Activated naive CD4-positive, alpha-beta T cell treated with anti-CD3 and anti-CD28 coated beads, Interleukin-2, amount 10 ng/mL, durations not matched to agents 7 days and 5 days (primary cell): ENCODE results near the gene RPS24.
A peak's percentile ranks its signal among the peaks of the same experiment; 100 is the strongest.
"Not testable (repeated sequence)": the region's sequence is repeated elsewhere in the genome, so short reads cannot be mapped to it uniquely, and the experiment has no call there.

ENCODE experiments used
- CTCF ChIA-PET: fragments of 350-600 bp; sonication (Branson Sonifier 250); formaldehyde crosslinking; loops from one replicate; lab custom pipeline; 2021; ENCODE audit warnings: antibody characterized with exemption; lab: Charles Lee
- DNase-seq: peaks from one replicate; pipeline ENCODE4 v3.0.0-alpha.2; 2020
- H3K27ac Mint-ChIP-seq: one replicate; pipeline ENCODE4 v1.8.0; 2021; ENCODE audit warnings: mild to moderate bottlenecking, moderate library complexity, mixed read lengths
- H3K27me3 Mint-ChIP-seq: one replicate; pipeline ENCODE4 v1.8.0; 2021; ENCODE audit warnings: mild to moderate bottlenecking, mixed read lengths
- H3K36me3 Mint-ChIP-seq: one replicate; pipeline ENCODE4 v1.8.0; 2021; ENCODE audit warnings: mixed read lengths
- H3K4me1 Mint-ChIP-seq: one replicate; pipeline ENCODE4 v1.8.0; 2021; ENCODE audit warnings: mixed read lengths
- H3K4me3 Mint-ChIP-seq: one replicate; pipeline ENCODE4 v1.8.0; 2021; ENCODE audit warnings: mild to moderate bottlenecking, moderate library complexity, mixed read lengths
- H3K9me3 Mint-ChIP-seq: one replicate; pipeline ENCODE4 v1.8.0; 2021; ENCODE audit warnings: mixed read lengths

Gene RPS24

GRCh38 chr10:78047314-78047891 is 13.7 kb downstream of the RPS24 start:
- H3K4me3 Mint-ChIP-seq, result no peak overlapping the region
- H3K36me3 Mint-ChIP-seq, result peaks cover 3% of the 10 kb centered on the region
- CTCF ChIA-PET, result interaction anchor here (0.6 to 5.7 kb wide), 19 partner anchors 8 to 1157 kb away, joined by 3 to 62 read pairs (median 4); no protein-coding TSS in a partner anchor
- H3K27ac Mint-ChIP-seq, result no peak overlapping the region
- no peaks in the 10 kb centered on the region for H3K27me3 Mint-ChIP-seq
- H3K4me1 Mint-ChIP-seq, result peaks cover 17% of the 10 kb centered on the region
- peak; percentile 90 for DNase-seq
- H3K9me3 Mint-ChIP-seq, result no peaks in the 10 kb centered on the region

- no peaks in the 10 kb centered on the region for H3K9me3 Mint-ChIP-seq
- H3K27me3 Mint-ChIP-seq, result no peaks in the 10 kb centered on the region
- peaks cover 8% of the 10 kb centered on the region for H3K4me1 Mint-ChIP-seq
- H3K27ac Mint-ChIP-seq, result no peak overlapping the region
- H3K36me3 Mint-ChIP-seq, result no peaks in the 10 kb centered on the region
- CTCF ChIA-PET, result interaction anchor here (0.9 to 5.7 kb wide), 3 partner anchors 9 to 1146 kb away, joined by 3 to 62 read pairs (median 33); no protein-coding TSS in a partner anchor
- H3K4me3 Mint-ChIP-seq, result no peak overlapping the region
- no peak for DNase-seq
Observed at GRCh38 chr10:78049851-78050250, 16.2 kb downstream of the RPS24 start.

- CTCF ChIA-PET, result no interaction called here
- H3K36me3 Mint-ChIP-seq, result no peaks in the 10 kb centered on the region
- no peaks in the 10 kb centered on the region for H3K9me3 Mint-ChIP-seq
- no peaks in the 10 kb centered on the region for H3K4me1 Mint-ChIP-seq
- no peak overlapping the region for H3K27ac Mint-ChIP-seq
- DNase-seq, result no peak
- no peak overlapping the region for H3K4me3 Mint-ChIP-seq
- H3K27me3 Mint-ChIP-seq, result no peaks in the 10 kb centered on the region
Observed at GRCh38 chr10:78053211-78053868, 19.7 kb downstream of the RPS24 start.

- peaks cover 18% of the 10 kb centered on the region for H3K4me1 Mint-ChIP-seq
- no peak for DNase-seq
- H3K27ac Mint-ChIP-seq, result no peak overlapping the region
- CTCF ChIA-PET, result interaction anchor here (1.8 kb wide), 1 partner anchor 12 kb away, joined by 6 read pairs; no protein-coding TSS in a partner anchor
- no peaks in the 10 kb centered on the region for H3K9me3 Mint-ChIP-seq
- no peaks in the 10 kb centered on the region for H3K36me3 Mint-ChIP-seq
- H3K4me3 Mint-ChIP-seq, result no peak overlapping the region
- no peaks in the 10 kb centered on the region for H3K27me3 Mint-ChIP-seq
Observed at GRCh38 chr10:78058562-78058961, 24.9 kb downstream of the RPS24 start.

GRCh38 chr10:78059906-78060702 is 26.4 kb downstream of the RPS24 start:
- no peaks in the 10 kb centered on the region for H3K27me3 Mint-ChIP-seq
- DNase-seq, result no peak
- H3K27ac Mint-ChIP-seq, result no peak overlapping the region
- CTCF ChIA-PET, result no interaction called here
- H3K36me3 Mint-ChIP-seq, result no peaks in the 10 kb centered on the region
- peaks cover 20% of the 10 kb centered on the region for H3K4me1 Mint-ChIP-seq
- no peak overlapping the region for H3K4me3 Mint-ChIP-seq
- H3K9me3 Mint-ChIP-seq, result no peaks in the 10 kb centered on the region

GRCh38 chr10:78062296-78062695 is 28.6 kb downstream of the RPS24 start:
- CTCF ChIA-PET, result no interaction called here
- H3K27ac Mint-ChIP-seq, result no peak overlapping the region
- no peaks in the 10 kb centered on the region for H3K36me3 Mint-ChIP-seq
- DNase-seq, result peak; percentile 38
- no peaks in the 10 kb centered on the region for H3K9me3 Mint-ChIP-seq
- H3K27me3 Mint-ChIP-seq, result no peaks in the 10 kb centered on the region
- H3K4me1 Mint-ChIP-seq, result peaks cover 20% of the 10 kb centered on the region
- peak overlapping the region; percentile 4 for H3K4me3 Mint-ChIP-seq

GRCh38 chr10:78063236-78063635 is 29.6 kb downstream of the RPS24 start:
- Mint-ChIP-seq H3K4me1 (peaks cover 20% of the 10 kb centered on the region), H3K27me3 (no peaks in the 10 kb centered on the region), H3K27ac (no peak overlapping the region), H3K4me3 (no peak overlapping the region), H3K36me3 (no peaks in the 10 kb centered on the region), H3K9me3 (no peaks in the 10 kb centered on the region)
- DNase-seq, result no peak
- CTCF ChIA-PET, result no interaction called here

- DNase-seq, CTCF ChIA-PET, H3K27me3 Mint-ChIP-seq, H3K9me3 Mint-ChIP-seq, H3K27ac Mint-ChIP-seq, H3K4me3 Mint-ChIP-seq, H3K36me3 Mint-ChIP-seq: not testable (repeated sequence)
- peaks cover 20% of the 10 kb centered on the region for H3K4me1 Mint-ChIP-seq
Observed at GRCh38 chr10:78064919-78065318, 31.3 kb downstream of the RPS24 start.

GRCh38 chr10:78065611-78066010 is 31.9 kb downstream of the RPS24 start:
- DNase-seq, result no peak
- no peaks in the 10 kb centered on the region for H3K27me3 Mint-ChIP-seq
- no peak overlapping the region for H3K4me3 Mint-ChIP-seq
- no peaks in the 10 kb centered on the region for H3K36me3 Mint-ChIP-seq
- CTCF ChIA-PET, result no interaction called here
- H3K27ac Mint-ChIP-seq, result no peak overlapping the region
- peaks cover 20% of the 10 kb centered on the region for H3K4me1 Mint-ChIP-seq
- no peaks in the 10 kb centered on the region for H3K9me3 Mint-ChIP-seq

- Mint-ChIP-seq H3K27me3 (no peaks in the 10 kb centered on the region), H3K36me3 (no peaks in the 10 kb centered on the region), H3K9me3 (no peaks in the 10 kb centered on the region), H3K4me3 (no peak overlapping the region), H3K4me1 (peaks cover 20% of the 10 kb centered on the region), H3K27ac (no peak overlapping the region)
- CTCF ChIA-PET, result no interaction called here
- no peak for DNase-seq
Observed at GRCh38 chr10:78066012-78066411, 32.3 kb downstream of the RPS24 start.

GRCh38 chr10:78066728-78067430 is 33.2 kb downstream of the RPS24 start:
- H3K27ac Mint-ChIP-seq, result no peak overlapping the region
- no peaks in the 10 kb centered on the region for H3K9me3 Mint-ChIP-seq
- CTCF ChIA-PET, result no interaction called here
- DNase-seq, result no peak
- H3K4me1 Mint-ChIP-seq, result peaks cover 13% of the 10 kb centered on the region
- H3K4me3 Mint-ChIP-seq, result no peak overlapping the region
- H3K36me3 Mint-ChIP-seq, result no peaks in the 10 kb centered on the region
- no peaks in the 10 kb centered on the region for H3K27me3 Mint-ChIP-seq

- Mint-ChIP-seq H3K4me1 (no peaks in the 10 kb centered on the region), H3K27ac (no peak overlapping the region)
- CTCF ChIA-PET, result no interaction called here
Observed at GRCh38 chr10:78069151-78069550, 35.5 kb downstream of the RPS24 start.

GRCh38 chr10:78070064-78070463 is 36.4 kb downstream of the RPS24 start:
- not testable (repeated sequence) for H3K9me3 Mint-ChIP-seq, DNase-seq, H3K27me3 Mint-ChIP-seq, H3K4me1 Mint-ChIP-seq, H3K36me3 Mint-ChIP-seq, H3K27ac Mint-ChIP-seq, H3K4me3 Mint-ChIP-seq
- CTCF ChIA-PET, result interaction anchor here (0.9 kb wide), 1 partner anchor 24 kb away, joined by 3 read pairs; no protein-coding TSS in a partner anchor

More at GRCh38 chr10:78069151-78069550, 35.5 kb downstream of the RPS24 start:
- Mint-ChIP-seq H3K4me3 (no peak overlapping the region), H3K9me3 (no peaks in the 10 kb centered on the region), H3K36me3 (no peaks in the 10 kb centered on the region), H3K27me3 (no peaks in the 10 kb centered on the region)
- no peak for DNase-seq

GRCh38 chr10:78070726-78071125 is 37.1 kb downstream of the RPS24 start:
- H3K27ac Mint-ChIP-seq, result no peak overlapping the region
- CTCF ChIA-PET, result no interaction called here
- no peaks in the 10 kb centered on the region for H3K27me3 Mint-ChIP-seq

More at GRCh38 chr10:78070726-78071125, 37.1 kb downstream of the RPS24 start:
- Mint-ChIP-seq H3K4me3 (no peak overlapping the region), H3K9me3 (peaks cover 6% of the 10 kb centered on the region), H3K36me3 (no peaks in the 10 kb centered on the region), H3K4me1 (no peaks in the 10 kb centered on the region)
- DNase-seq, result no peak
